ENCODE results near the gene PLS3. TPM values are rescaled to one million over a fixed set of nuclear protein-coding genes. Genes with fewer than 3 reads are reported as not detected.
A peak's percentile ranks its signal among the peaks of the same experiment; 100 is the strongest.

Gene PLS3
- total and polyA plus RNA-seq, 9 donors = 60.9 to 171 (median 111) TPM

DNA sequence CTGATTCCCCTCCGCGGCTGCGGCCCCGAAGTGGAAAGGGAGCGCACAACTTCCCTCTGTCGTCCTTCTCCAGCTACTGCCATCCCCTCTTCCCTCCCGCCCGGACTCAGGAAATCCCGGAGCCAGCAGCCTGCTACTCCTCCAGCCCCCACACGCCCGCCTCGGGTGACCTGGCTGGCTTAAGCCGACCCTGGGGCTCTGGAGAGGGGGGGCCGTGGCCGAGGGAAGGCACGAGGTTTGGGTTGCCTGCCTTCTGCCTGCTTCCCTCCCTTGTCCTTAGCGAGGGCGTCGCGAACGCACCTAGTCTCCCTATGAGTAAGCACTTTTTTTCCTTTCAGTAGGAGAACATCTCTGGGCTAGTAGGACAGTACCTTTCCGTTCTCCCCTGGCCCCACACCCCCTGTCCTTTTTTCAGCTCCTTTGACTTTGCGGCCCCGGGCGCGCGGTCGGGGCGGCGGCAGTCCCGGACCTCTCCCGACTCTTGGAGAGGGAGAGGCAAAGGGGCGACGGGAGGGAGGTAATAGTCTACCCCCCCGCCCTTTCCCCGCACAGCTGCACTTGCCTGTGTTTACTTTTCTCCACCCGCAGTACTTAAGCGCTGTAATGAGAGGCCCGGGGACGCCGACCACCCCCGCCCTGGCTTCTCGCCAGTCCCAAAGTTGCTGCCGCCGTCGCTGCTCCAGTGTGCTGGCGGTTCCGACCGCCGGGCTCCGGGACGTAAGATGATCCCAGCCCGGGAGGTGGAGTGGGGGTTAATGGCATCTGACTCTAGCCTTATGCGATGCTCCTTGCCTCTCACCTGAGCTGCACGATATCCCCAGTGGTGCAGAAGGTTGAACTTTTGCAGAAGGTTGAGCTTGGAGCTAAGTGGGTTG lies 868 bp downstream of the PLS3 start:
- no peaks in the 10 kb centered on the region for H3K4me1 ChIP-seq (ENCODE audit: insufficient read depth)
- H3K4me3 ChIP-seq = peak overlapping the region; percentile 53
- 2 to 5% (median 5%) methylated on average over 55 of the region's 55 CpGs for WGBS, 3 donors
- no peaks in the 10 kb centered on the region for H3K27me3 ChIP-seq
- no peaks in the 10 kb centered on the region for H3K9me3 ChIP-seq
- peak overlapping the region; percentile 81 to 83 for H3K27ac ChIP-seq
- no peak for TF ChIP-seq POLR2A (IDR thresholded peaks at IDR 0.05)
- intact Hi-C loops (cut with DNase I) = loop anchor here in 2 of 4 donors (5.0 to 10.0 kb wide), 3 partner anchors 73 to 235 kb away; no protein-coding TSS in a partner anchor
- H3K36me3 ChIP-seq = no peaks in the 10 kb centered on the region
- DNase-seq = peak; percentile 67 to 79 (median 71)

DNA sequence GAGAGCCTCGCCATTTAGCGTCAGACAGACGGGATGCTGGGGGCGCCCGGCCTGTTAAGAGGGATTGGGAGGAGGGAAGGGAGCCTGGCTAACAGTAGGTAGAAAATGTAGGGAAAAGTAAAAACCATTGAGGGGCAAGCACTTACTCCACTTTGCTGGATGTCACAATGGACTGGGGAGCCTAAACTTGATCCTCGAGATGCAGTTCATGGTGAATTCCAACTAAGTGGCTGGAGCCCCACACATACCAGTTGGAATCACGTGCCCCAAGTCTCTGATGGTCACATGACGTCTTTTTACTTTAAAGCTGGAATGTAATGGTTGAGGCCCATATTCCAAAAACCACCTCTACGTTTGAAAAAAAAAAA lies 1.5 kb downstream of the PLS3 start:
- Histone ChIP-seq H3K4me1 (ENCODE audit: insufficient read depth) (no peaks in the 10 kb centered on the region), H3K27me3 (no peaks in the 10 kb centered on the region), H3K4me3 (peak overlapping the region; percentile 53), H3K9me3 (no peaks in the 10 kb centered on the region), H3K27ac (peak overlapping the region; percentile 81 to 83), H3K36me3 (no peaks in the 10 kb centered on the region)
- intact Hi-C loops (cut with DNase I) = loop anchor here in 2 of 4 donors (5.0 to 10.0 kb wide), 3 partner anchors 72 to 235 kb away; no protein-coding TSS in a partner anchor
- WGBS, 3 donors = 2 to 6% (median 5%) methylated on average over 9 of the region's 9 CpGs
- DNase-seq = peak in 1 of 5 donors; percentile 13
- TF ChIP-seq EP300 (IDR thresholded peaks at IDR 0.05) (no peak), POLR2A (IDR thresholded peaks at IDR 0.05) (no peak)
- TF ChIP-seq, protein P1, sequence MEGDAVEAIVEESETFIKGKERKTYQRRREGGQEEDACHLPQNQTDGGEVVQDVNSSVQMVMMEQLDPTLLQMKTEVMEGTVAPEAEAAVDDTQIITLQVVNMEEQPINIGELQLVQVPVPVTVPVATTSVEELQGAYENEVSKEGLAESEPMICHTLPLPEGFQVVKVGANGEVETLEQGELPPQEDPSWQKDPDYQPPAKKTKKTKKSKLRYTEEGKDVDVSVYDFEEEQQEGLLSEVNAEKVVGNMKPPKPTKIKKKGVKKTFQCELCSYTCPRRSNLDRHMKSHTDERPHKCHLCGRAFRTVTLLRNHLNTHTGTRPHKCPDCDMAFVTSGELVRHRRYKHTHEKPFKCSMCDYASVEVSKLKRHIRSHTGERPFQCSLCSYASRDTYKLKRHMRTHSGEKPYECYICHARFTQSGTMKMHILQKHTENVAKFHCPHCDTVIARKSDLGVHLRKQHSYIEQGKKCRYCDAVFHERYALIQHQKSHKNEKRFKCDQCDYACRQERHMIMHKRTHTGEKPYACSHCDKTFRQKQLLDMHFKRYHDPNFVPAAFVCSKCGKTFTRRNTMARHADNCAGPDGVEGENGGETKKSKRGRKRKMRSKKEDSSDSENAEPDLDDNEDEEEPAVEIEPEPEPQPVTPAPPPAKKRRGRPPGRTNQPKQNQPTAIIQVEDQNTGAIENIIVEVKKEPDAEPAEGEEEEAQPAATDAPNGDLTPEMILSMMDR (IDR thresholded peaks at IDR 0.05) = no peak

DNA sequence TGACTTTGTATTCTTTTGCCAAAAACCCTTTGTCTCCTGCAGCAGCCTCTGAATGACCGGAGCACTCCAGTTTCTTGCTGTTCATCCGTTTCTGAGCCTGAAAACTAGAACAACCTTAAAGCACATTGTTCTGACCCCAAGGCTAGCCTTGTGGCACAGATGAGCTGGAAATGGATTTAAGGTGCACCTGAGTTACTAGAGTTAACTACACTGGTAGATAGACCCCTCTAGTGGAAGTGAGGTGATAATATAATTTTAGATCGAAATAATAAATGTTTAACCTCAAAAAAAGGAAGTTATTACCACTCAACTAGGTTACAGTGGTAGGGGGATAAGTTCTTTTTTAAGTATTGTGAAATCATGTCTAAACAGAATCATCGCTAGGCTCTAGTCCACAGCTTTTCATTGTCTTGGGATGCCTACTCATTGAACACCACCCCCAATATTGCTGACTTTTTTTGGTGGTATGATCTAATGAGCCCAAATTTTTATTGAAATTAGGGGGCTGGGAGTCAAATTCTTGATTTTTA lies 2.7 kb downstream of the PLS3 start:
- no peak for TF ChIP-seq POLR2A (IDR thresholded peaks at IDR 0.05)
- TF ChIP-seq EP300 (IDR thresholded peaks at IDR 0.05) = no peak
- TF ChIP-seq, protein P1 (IDR thresholded peaks at IDR 0.05) = no peak
- Histone ChIP-seq H3K27ac (no peak overlapping the region), H3K4me1 (ENCODE audit: insufficient read depth) (no peaks in the 10 kb centered on the region), H3K9me3 (no peaks in the 10 kb centered on the region), H3K36me3 (no peaks in the 10 kb centered on the region), H3K4me3 (peak overlapping the region; percentile 10), H3K27me3 (no peaks in the 10 kb centered on the region)
- 33 to 38% (median 38%) methylated on average over 4 of the region's 4 CpGs for WGBS, 3 donors
- intact Hi-C loops (cut with DNase I) = loop anchor here in 2 of 4 donors (5.0 to 10.0 kb wide), 3 partner anchors 71 to 236 kb away; no protein-coding TSS in a partner anchor
- DNase-seq = no peak

DNA sequence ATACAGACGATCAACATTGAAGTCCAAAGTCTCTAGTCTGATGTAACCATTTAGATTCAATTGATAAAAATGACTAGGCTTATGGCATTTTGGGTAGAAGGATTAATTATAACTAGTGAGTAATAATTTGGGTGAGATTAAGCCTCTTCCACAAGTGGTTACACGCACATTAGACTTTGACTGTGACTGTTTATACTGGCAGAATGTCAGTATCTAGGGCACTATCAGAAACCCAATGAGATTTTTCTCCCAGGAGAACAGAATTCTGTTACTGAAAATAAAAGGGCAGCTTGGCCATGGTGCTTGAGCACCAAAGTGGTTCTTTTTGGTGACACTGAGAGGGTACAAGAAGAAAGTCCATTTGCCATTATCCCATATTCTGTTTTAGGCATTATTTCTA lies 3.3 kb downstream of the PLS3 start:
- intact Hi-C loops (cut with DNase I) = loop anchor here in 2 of 4 donors (5.0 to 10.0 kb wide), 3 partner anchors 71 to 237 kb away; no protein-coding TSS in a partner anchor
- TF ChIP-seq POLR2A (IDR thresholded peaks at IDR 0.05) = no peak
- TF ChIP-seq, protein P1 (IDR thresholded peaks at IDR 0.05) = no peak
- no peak overlapping the region for H3K27ac ChIP-seq
- no peaks in the 10 kb centered on the region for H3K4me1 ChIP-seq (ENCODE audit: insufficient read depth)
- no peaks in the 10 kb centered on the region for H3K27me3 ChIP-seq
- H3K9me3 ChIP-seq = no peaks in the 10 kb centered on the region
- DNase-seq = no peak
- WGBS, 3 donors = 31 to 37% (median 36%) methylated on average over 2 of the region's 2 CpGs
- no peak overlapping the region for H3K4me3 ChIP-seq
- H3K36me3 ChIP-seq = no peaks in the 10 kb centered on the region
